Mesenchymal stem cell (in vitro differentiated cells and primary cell): Measurements from ENCODE around the gene ALDH8A1.
"Not testable (repeated sequence)": the region's sequence is repeated elsewhere in the genome, so short reads cannot be mapped to it uniquely, and the experiment has no call there.

ENCODE experiments used
- DNase-seq: peaks from one replicate; pipeline ENCODE4 v3.0.0-alpha.2; 2013
- H2AFZ ChIP-seq: one replicate; pipeline ENCODE4 v1.6.1; 2013; ENCODE audit warnings: low read depth, mild to moderate bottlenecking, control low read depth, inconsistent platforms, low read length, moderate library complexity
- H2AK5ac ChIP-seq: 2 replicates; pipeline ENCODE4 v1.6.1; 2013; ENCODE audit warnings: low read length, moderate library complexity, mild to moderate bottlenecking, inconsistent platforms; ENCODE audit not compliant: severe bottlenecking
- H2BK120ac ChIP-seq: one replicate; pipeline ENCODE4 v1.6.1; 2013; ENCODE audit warnings: low read depth, mild to moderate bottlenecking, inconsistent platforms, low read length, moderate library complexity
- H2BK12ac ChIP-seq, 2 experiments: one replicate each; pipeline ENCODE4 v1.6.1; 2013; ENCODE audit warnings: inconsistent platforms in 2 of 2, low read length in 2 of 2, mild to moderate bottlenecking in 2 of 2, moderate library complexity in 2 of 2, control low read depth in 1 of 2
- H2BK15ac ChIP-seq: one replicate; pipeline ENCODE4 v1.6.1; 2013; ENCODE audit warnings: mild to moderate bottlenecking, low read depth, inconsistent platforms; ENCODE audit not compliant: poor library complexity, severe bottlenecking
- H2BK5ac ChIP-seq: 2 replicates; pipeline ENCODE4 v1.6.1; 2013; ENCODE audit warnings: low read depth, mild to moderate bottlenecking, low read length, control low read depth, inconsistent platforms; ENCODE audit not compliant: poor library complexity, severe bottlenecking
- H3K14ac ChIP-seq, 2 experiments: one replicate each; pipeline ENCODE4 v1.6.1; 2013; ENCODE audit warnings: inconsistent platforms in 2 of 2, low read length in 2 of 2, control low read depth in 1 of 2, mild to moderate bottlenecking in 1 of 2, moderate library complexity in 1 of 2
- H3K18ac ChIP-seq, 2 experiments: one replicate each; pipeline ENCODE4 v1.6.1; 2013; ENCODE audit warnings: inconsistent platforms in 2 of 2, low read length in 2 of 2, control low read depth in 1 of 2, low read depth in 1 of 2, mild to moderate bottlenecking in 1 of 2
- H3K23ac ChIP-seq, 2 experiments: one replicate each; pipeline ENCODE4 v1.6.1; 2013; ENCODE audit warnings: inconsistent platforms in 2 of 2, low read length in 2 of 2, mild to moderate bottlenecking in 2 of 2, moderate library complexity in 2 of 2, control low read depth in 1 of 2
- H3K27ac ChIP-seq: 2 replicates; pipeline ENCODE4 v1.5.1; 2013; ENCODE audit warnings: mild to moderate bottlenecking, moderate library complexity, low read length, control low read depth, inconsistent platforms; ENCODE audit not compliant: poor library complexity, severe bottlenecking
- H3K27me3 ChIP-seq, 2 experiments: 2 replicates each; pipeline versions ENCODE4 v1.6.1 to v1.7.0; 2013; ENCODE audit warnings: low read length in 2 of 2, mild to moderate bottlenecking in 2 of 2, moderate library complexity in 2 of 2, control low read depth in 1 of 2, inconsistent platforms in 1 of 2; ENCODE audit not compliant: control insufficient read depth in 1 of 2, insufficient read depth in 1 of 2
- H3K36me3 ChIP-seq, 2 experiments: 2 replicates each; pipeline versions ENCODE4 v1.6.1 to v1.7.0; 2013; ENCODE audit warnings: low read length in 2 of 2, control low read depth in 1 of 2, inconsistent platforms in 1 of 2, low read depth in 1 of 2, mild to moderate bottlenecking in 1 of 2; ENCODE audit not compliant: insufficient read depth in 2 of 2, control insufficient read depth in 1 of 2
- H3K4ac ChIP-seq, 2 experiments: one replicate each; pipeline ENCODE4 v1.6.1; 2013; ENCODE audit warnings: inconsistent platforms in 2 of 2, low read length in 2 of 2, mild to moderate bottlenecking in 2 of 2, moderate library complexity in 2 of 2, control low read depth in 1 of 2, low read depth in 1 of 2
- H3K4me1 ChIP-seq: 2 replicates; pipeline ENCODE4 v1.6.1; 2013; ENCODE audit warnings: low read depth, low read length, control low read depth; ENCODE audit not compliant: control insufficient read depth, insufficient read depth
- H3K4me2 ChIP-seq: 2 replicates; pipeline ENCODE4 v1.6.1; 2013; ENCODE audit warnings: low read length, mild to moderate bottlenecking, inconsistent platforms; ENCODE audit not compliant: poor library complexity, severe bottlenecking
- H3K4me3 ChIP-seq, 2 experiments: 2 replicates each; pipeline versions ENCODE4 v1.5.1 to v1.7.0; 2013; ENCODE audit warnings: low read length in 2 of 2, mild to moderate bottlenecking in 2 of 2, control low read depth in 1 of 2, low read depth in 1 of 2; ENCODE audit not compliant: insufficient read depth in 1 of 2
- H3K79me1 ChIP-seq: replicated peaks from 2 replicates; pipeline ENCODE4 v1.6.1; 2013; ENCODE audit warnings: mild to moderate bottlenecking, control low read depth, low read length, inconsistent platforms; ENCODE audit not compliant: poor library complexity, severe bottlenecking
- H3K9ac ChIP-seq: 2 replicates; pipeline ENCODE4 v1.7.0; 2013; ENCODE audit warnings: mild to moderate bottlenecking, low read length, moderate library complexity
- H3K9me3 ChIP-seq: 2 replicates; pipeline ENCODE4 v1.7.0; 2013; ENCODE audit warnings: mild to moderate bottlenecking, low read length; ENCODE audit not compliant: control insufficient read depth
- H4K8ac ChIP-seq: one replicate; pipeline ENCODE4 v1.6.1; 2013; ENCODE audit warnings: inconsistent platforms, mild to moderate bottlenecking, low read length, moderate library complexity
- H4K91ac ChIP-seq: one replicate; pipeline ENCODE4 v1.6.1; 2013; ENCODE audit warnings: mild to moderate bottlenecking, low read length, inconsistent platforms
- WGBS: methylation state at CpG from one replicate; pipeline ENCODE4 v1.1.7; 2013; ENCODE audit warnings: mixed read lengths; 5-methylcytosine and 5-hydroxymethylcytosine counted together

The ALDH8A1 gene

GRCh38 chr6:134902074-134902861 is 47.6 kb downstream of the ALDH8A1 start:
- Histone ChIP-seq H2BK5ac (no peak overlapping the region), H3K9me3 (no peaks in the 10 kb centered on the region), H2BK12ac (no peak overlapping the region), H3K4me1 (peaks cover 5% of the 10 kb centered on the region), H3K27me3 (no peaks in the 10 kb centered on the region), H3K4ac (no peak overlapping the region), H2BK120ac (no peak overlapping the region), H3K4me3 (no peak overlapping the region), H4K8ac (no peak overlapping the region), H3K27ac (no peak overlapping the region), H2AFZ (no peak overlapping the region), H3K18ac (no peak overlapping the region), H3K79me1 (no peaks in the 10 kb centered on the region), H4K91ac (no peak overlapping the region), H2BK15ac (no peak overlapping the region), H3K14ac (no peak overlapping the region), H3K9ac (peak overlapping the region; percentile 39), H3K23ac (no peak overlapping the region), H2AK5ac (no peak overlapping the region), H3K4me2 (no peak overlapping the region), H3K36me3 (no peaks in the 10 kb centered on the region)
- 78% methylated on average over 9 of the region's 9 CpGs for WGBS
- no peak for DNase-seq

- H3K27me3 ChIP-seq = no peaks in the 10 kb centered on the region
- no peak overlapping the region for H2BK12ac ChIP-seq
- H3K4me3 ChIP-seq = no peak overlapping the region
- no peak overlapping the region for H2BK5ac ChIP-seq
- no peak overlapping the region for H3K4me2 ChIP-seq
- 100% methylated on average over 3 of the region's 4 CpGs for WGBS
- H2AK5ac ChIP-seq = no peak overlapping the region
- no peak overlapping the region for H4K91ac ChIP-seq
- H3K36me3 ChIP-seq = no peaks in the 10 kb centered on the region
- H3K27ac ChIP-seq = no peak overlapping the region
- H3K23ac ChIP-seq = no peak overlapping the region
- no peak overlapping the region for H4K8ac ChIP-seq
- no peak overlapping the region for H3K9ac ChIP-seq
- no peak overlapping the region for H3K14ac ChIP-seq
- no peak overlapping the region for H2AFZ ChIP-seq
- H3K79me1 ChIP-seq = no peaks in the 10 kb centered on the region
- H2BK15ac ChIP-seq = no peak overlapping the region
- no peaks in the 10 kb centered on the region for H3K9me3 ChIP-seq
- no peak overlapping the region for H2BK120ac ChIP-seq
- no peak overlapping the region for H3K4ac ChIP-seq
- no peak overlapping the region for H3K18ac ChIP-seq
- H3K4me1 ChIP-seq = peaks cover 3% of the 10 kb centered on the region
- DNase-seq = no peak
Observed at GRCh38 chr6:134898575-134898974, 51.3 kb downstream of the ALDH8A1 start.

GRCh38 chr6:134898166-134898565 is 51.7 kb downstream of the ALDH8A1 start:
- H3K4me3 ChIP-seq, H3K27ac ChIP-seq, H3K9ac ChIP-seq, H4K91ac ChIP-seq, H3K4me1 ChIP-seq, H3K23ac ChIP-seq, H4K8ac ChIP-seq, H3K4me2 ChIP-seq, H2AFZ ChIP-seq, H3K14ac ChIP-seq, H2BK120ac ChIP-seq, H3K79me1 ChIP-seq, H3K9me3 ChIP-seq, H3K27me3 ChIP-seq, H3K36me3 ChIP-seq, H3K4ac ChIP-seq, H2BK12ac ChIP-seq, H3K18ac ChIP-seq, H2BK5ac ChIP-seq, H2BK15ac ChIP-seq, DNase-seq, H2AK5ac ChIP-seq: not testable (repeated sequence)
- 96% methylated on average over 4 of the region's 5 CpGs for WGBS

GRCh38 chr6:134896910-134897309 is 53.0 kb downstream of the ALDH8A1 start:
- H3K4me1 ChIP-seq = peaks cover 2% of the 10 kb centered on the region
- H2BK15ac ChIP-seq = no peak overlapping the region
- no peaks in the 10 kb centered on the region for H3K27me3 ChIP-seq
- H2AFZ ChIP-seq = no peak overlapping the region
- no peak overlapping the region for H3K4me2 ChIP-seq
- no peak overlapping the region for H3K27ac ChIP-seq
- H3K18ac ChIP-seq = no peak overlapping the region
- WGBS = 86% methylated on average over 2 of the region's 2 CpGs
- H3K79me1 ChIP-seq = no peaks in the 10 kb centered on the region
- H4K8ac ChIP-seq = no peak overlapping the region
- H3K4me3 ChIP-seq = no peak overlapping the region
- peaks cover 8% of the 10 kb centered on the region for H3K9me3 ChIP-seq
- H2BK12ac ChIP-seq = no peak overlapping the region
- no peak overlapping the region for H3K9ac ChIP-seq
- H2BK120ac ChIP-seq = no peak overlapping the region
- H4K91ac ChIP-seq = no peak overlapping the region
- no peak overlapping the region for H3K4ac ChIP-seq
- no peak overlapping the region for H2BK5ac ChIP-seq
- H3K14ac ChIP-seq = no peak overlapping the region
- no peak overlapping the region for H3K23ac ChIP-seq
- H3K36me3 ChIP-seq = no peaks in the 10 kb centered on the region
- DNase-seq = no peak
- H2AK5ac ChIP-seq = no peak overlapping the region
